ENCODE measurements around the gene ZFYVE26.
A peak's percentile ranks its signal among the peaks of the same experiment; 100 is the strongest.
"Not testable (repeated sequence)": the region's sequence is repeated elsewhere in the genome, so short reads cannot be mapped to it uniquely, and the experiment has no call there.

ZFYVE26 gene

DNA sequence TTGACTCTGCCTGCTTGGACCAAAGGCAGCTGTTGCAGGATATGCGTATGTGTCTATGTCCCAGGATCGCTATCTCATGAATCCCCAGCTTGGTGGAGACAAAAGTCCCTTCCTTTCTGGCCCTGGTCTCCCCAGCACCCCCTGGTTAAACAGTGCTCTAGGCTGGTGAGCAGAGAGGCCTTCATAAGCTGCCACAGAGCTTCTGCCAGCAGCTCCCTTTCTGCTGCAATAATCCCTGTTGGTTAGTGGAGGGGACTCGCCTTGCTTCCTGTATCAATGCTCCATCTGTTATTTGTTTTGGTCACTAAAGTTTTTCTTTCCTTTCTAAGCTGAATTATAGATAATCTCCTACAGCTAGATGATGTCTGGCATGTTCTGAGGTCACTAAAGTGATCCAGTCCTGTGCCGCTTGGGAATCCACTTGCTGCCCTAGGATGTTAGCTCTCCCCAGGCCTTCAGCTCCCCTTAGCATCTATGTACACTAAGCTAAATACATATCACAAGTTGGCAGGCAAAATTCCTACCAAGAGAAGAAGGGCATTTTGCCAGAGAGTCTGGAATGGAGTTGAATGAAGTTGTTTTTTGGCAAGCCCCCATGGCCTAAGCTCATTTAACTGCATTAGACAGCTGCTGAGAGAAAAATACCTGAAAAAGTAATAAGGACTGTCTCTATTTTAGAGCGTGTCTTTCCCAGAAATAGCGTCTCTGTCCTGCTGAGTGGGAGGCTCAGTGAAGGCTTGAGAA is 66.9 kb downstream of the ZFYVE26 start:
- DNase-seq: no peak

DNA sequence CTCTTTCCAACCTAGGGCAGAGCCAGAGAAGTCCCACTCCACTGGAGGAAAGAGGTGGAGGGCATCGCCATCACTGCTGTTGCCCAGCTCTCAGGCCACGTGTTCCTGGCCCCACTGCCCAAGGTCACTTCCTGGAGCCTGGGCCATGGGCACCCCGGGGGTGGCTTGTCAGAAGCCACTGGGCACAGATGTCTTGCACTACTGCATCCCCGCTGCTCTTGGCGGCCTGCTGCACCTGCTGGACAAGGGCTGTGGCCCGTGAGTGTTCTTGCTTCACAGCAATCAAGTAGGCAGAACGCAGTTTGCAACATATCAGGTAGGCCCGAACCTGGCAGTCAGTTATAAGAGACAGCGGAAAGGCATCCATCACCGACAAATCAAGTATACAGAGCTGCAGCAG is 68.1 kb downstream of the ZFYVE26 start:
- no peak for DNase-seq

DNA sequence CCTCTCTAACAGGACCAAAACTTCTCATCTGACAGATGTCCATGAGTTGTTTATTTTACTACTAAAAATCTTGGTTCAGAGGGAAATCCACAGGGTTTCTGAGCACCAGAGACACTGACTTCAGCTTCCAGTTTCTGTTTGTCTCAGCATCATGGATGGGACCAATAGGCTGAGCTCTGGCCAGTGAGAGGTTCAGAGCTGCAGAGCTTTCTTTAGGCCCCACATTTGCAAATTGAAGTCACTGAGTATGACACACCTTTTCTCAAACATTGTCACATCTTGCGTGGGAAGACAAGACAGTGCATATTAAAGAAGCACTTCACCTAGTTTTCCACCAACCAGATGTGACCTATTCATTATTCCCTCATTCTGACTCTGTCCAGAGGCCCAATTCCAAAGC is 69.5 kb downstream of the ZFYVE26 start:
- no peak for DNase-seq

DNA sequence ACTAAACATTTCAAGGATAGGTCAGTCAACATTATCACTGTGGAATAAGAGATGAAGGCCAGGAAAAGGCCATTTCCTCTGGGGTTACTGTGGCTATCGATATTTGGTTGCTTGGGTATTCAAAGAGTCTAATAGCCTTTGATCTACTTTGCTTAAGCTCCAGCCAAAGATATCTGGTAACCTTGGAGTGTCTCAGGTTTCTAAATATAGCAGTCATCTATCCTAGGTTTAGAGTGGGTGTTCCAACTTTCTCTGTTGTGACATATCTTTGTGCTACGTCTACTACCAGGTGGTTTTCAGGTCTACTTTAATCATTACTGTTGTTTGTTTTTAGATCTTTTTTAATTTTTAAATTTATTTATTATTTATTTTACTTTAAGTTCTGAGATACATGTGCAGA is 72.3 kb downstream of the ZFYVE26 start:
- no peak for DNase-seq

DNA sequence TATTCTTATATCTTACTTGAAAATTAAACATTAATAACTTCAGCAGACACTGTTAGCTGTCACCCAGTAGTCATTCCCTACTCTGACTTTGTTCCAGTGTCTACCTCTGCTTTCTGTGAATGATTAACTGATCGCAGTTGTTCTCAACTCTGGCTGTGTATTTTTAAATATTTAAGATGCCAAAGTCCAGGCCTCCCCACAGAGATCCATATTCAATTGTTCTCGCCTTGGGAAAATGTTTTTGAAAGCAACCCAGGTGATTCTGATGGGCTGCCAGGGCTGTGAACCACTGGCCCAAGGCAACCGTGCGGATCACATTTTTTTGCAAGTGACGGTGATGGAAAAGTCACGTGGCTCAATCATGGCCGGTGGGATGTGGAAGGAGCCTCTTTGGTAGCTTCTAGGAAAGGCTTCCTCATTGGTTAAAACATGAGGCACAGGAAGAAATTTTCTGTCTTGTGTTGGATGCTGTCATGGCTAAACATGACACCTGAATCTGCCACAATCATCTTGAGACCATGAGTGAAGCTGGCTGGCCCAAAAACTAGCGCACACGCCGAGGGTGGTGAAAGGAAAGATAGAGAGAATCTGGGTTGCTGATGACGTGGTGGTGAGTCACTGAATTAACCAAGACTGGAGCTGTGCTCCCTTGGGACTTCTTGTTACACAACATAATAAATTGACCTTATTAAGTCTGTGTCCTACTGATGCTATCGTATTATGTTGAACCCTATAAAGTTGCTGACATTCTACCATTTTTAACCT is 77.5 kb downstream of the ZFYVE26 start:
- DNase-seq: peak; percentile 23 to 34

DNA sequence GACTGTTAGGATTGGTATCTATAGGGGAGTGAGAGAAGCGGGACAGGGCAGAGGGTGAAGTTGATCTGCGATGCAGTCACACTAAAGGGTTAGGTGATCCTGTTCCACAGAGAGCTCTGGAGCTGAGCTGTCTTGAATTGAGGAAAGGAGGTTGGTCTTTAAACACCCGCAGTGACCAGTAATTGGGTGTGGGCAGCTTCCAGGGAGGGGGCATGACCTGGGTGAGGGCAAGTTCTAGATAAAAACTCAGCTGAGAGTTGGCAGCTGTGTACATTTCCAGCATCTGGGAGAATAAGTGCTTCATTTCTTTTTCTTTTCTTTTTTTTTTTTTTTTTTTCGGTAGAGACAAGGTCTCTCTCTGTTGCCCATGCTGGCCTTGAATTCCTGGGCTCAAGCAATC is 79.6 kb downstream of the ZFYVE26 start:
- no peak for DNase-seq

DNA sequence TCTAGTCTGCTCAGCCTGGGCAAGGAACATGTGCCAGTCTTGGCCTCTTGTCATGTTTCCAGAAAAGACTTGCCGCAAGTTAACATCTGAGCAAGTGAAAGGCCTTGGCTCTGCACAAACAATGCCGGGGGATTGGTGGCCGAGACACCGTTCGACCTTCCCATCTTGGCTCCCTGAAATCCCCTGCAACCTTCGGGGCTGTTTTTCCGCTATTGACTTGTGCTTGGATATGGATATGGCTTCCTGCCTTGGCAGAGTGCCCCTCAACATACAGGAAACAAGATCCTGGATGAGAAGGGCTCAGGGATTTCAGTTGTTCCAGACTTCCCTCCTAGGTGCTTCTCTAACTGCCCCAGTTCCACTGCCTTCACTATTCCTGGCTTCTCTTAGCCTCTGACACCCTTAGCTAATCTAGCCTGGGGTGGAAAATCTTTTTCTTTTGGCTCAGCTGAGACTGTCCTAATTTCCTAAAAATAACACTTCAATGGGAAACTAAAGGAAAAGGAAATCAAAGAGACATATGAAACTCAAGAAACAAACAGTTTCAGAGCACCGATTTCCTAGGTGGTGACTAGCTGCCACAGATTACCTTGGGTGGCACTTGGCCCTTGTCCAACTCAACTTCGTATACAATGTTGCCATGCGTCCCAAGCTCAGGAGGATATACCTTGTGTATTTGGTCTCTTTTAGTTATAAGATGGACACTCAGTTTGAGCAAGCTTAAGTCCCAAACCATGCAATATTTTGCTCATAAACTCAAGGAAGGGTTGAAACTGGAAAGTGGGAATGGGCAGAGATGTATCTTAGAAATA is 80.8 kb downstream of the ZFYVE26 start:
- DNase-seq: no peak

DNA sequence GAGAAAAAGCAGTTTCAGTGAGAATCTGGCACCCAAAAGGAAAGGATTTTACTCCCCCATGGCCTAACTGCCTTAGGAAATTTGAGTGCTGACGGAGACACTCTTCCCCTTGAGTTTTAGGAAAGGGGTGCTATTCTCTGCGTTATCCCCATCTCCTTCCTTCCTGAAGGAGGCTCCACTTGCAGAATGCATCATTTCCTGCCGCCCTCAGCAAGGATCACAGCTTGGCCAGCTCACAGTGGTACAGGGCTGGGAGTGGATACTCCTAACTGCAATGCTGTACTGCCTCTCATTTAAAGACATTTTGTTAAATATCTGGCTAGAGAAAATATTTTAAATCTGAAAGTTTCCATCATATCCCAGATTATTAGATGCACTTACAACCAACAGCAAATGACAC is 81.7 kb downstream of the ZFYVE26 start:
- no peak for DNase-seq

DNA sequence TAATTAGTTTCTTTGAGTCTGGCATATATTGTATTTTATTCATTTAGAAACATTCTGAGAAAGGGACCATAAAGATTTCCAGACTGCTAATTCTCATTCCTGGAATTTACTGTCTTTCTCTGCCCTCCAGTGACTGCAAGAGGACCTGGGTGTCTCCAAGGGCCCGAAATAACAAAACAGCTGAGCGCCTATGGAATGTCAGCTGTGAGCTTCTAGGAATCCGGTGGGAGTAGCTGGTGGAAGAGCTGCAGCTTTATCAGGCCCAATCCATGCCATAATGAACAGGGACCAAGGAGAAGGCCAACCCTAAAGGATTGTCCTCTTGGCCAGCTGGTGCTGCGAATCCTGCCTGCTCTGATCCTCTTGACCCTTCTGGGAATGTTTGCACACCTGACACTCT is 82.8 kb downstream of the ZFYVE26 start:
- no peak for DNase-seq

DNA sequence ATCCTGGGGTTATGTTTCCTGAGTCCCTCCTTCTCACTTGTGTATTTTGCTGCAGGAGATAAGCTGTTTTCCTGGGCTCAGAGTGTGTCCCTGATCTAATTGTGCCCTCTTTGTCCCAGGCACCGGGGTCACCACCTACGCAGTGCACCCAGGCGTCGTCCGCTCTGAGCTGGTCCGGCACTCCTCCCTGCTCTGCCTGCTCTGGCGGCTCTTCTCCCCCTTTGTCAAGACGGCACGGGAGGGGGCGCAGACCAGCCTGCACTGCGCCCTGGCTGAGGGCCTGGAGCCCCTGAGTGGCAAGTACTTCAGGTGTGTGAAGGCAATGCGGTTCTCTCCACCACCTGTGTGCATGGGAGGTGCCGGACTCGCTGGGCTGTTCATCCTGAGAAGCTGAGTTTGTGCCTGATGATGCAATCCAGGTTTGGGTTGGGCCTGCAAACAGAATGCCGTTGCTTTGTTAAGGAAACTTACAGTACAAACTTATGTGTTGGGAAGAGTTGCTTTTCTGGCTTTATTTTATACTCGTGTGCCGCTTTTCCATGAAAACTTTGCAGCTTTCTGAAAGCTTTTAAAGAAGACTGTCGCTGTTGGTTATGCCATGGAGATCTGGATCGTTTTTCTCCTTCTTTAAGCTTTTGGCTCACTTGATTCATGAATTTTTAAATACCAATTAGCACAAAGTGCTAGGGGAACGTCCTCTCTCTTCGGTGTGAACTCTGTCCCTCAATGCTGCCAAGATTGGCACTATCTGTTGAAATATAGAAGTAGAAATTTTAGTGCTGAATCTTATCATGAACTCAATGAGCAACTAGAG is 87.1 kb downstream of the ZFYVE26 start:
- no peak for DNase-seq

DNA sequence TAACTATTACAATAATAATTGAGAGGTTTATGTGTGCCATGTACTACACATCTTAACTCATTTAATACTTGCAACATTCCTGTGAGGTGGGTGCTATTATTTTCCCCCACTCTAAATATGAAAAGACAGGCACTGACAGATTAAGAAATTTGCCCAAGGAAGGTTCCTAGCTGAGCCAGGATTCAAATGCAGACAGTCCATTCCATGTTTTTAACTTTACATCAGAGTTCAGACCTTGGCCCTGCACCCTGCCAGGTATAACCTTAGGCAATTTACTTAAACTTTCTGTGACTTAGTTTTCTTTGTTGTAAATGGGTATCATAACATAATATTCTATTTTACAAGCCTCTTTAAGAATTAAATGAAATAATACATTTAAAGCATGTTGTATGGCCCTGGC is 88.1 kb downstream of the ZFYVE26 start:
- no peak for DNase-seq

DNA sequence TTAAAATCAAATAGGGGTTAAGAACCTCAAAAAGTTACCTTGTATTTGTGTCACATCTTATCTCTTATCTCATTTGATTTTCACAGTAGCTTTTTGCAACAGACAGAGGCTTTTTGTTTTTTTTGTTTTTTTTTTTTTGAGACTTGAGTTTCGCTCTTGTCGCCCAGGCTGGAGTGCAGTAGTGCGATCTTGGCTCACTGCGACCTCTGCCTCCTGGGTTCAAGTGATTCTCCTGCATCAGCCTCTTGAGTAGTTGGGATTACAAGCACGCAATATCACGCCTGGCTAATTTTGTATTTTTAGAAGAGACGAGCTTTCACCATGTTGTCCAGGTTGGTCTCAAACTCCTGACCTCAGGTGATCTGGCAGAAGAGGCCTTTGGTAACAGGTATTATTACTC is 89.0 kb downstream of the ZFYVE26 start:
- DNase-seq: no peak

DNA sequence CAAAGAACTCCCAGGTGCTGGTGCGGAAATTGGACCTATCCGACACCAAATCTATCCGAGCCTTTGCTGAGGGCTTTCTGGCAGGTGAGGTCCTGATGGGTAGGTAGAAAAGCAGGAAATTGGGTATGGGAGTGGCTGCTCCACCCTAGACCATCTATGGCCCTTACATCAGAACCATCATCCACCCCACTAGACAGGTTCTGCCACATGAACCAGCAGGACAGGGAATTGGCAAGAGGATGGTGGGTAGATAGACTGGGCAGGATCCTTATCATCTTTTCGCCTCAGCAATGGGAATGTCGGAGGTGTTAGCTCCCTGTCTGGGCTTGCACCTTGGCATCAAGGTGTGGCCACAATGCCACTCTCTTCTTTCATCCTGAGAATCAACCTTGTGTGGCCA is 91.2 kb downstream of the ZFYVE26 start:
- DNase-seq: no peak

DNA sequence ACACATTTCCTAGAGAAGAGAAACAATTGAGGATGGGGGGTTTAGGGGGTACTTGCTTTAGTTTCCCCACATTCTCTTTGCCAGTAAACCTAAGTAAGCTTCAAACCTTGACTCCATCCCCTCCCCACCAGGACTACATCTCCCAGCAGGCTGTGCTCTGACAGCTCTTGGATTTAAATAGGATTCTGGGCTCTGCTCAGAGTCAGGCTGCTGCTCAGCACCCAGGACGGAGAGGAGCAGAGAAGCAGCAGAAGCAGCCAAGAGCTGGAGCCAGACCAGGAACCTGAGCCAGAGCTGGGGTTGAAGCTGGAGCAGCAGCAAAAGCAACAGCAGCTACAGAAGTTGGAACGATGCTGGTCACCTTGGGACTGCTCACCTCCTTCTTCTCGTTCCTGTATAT is 94.1 kb downstream of the ZFYVE26 start:
- DNase-seq: no peak

DNA sequence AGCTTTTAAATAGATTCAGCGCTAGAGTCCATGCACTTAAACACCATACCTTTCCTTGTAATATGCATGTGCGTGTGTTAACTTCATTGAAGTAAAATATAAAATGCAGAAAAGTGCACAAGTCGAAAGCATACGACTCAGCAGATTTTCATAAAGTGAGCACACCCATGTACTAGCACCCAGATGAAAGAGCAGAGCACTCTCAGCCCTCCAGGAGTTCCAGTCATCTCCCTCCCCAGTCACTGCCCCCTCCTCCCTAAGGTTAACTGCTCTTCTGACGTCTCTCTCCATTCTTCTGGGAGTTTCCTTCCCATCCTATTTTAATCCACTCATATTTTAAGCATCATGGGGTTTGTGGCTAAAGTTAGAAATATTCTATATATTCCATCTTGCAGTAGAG is 94.5 kb downstream of the ZFYVE26 start:
- DNase-seq: no peak

DNA sequence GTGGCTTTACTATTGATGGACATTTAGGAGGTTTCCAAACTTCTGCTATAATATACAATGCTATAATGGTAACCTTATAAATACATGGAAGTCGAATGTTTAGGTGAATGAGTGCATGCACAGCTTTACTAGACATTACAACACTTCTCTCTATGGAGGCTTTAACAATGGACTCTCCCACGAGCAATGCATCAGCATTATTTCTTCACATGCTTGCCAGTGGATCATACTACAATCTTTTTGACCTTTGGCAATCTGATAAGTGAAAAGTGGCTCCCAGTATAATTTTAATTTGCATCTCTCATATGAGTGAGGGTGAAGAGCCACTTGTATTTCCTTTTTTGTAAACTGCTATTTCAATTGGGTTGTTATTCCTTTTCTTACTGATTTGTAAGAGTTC is 96.5 kb downstream of the ZFYVE26 start:
- DNase-seq: peak in 1 of 2 donors; percentile 18

DNA sequence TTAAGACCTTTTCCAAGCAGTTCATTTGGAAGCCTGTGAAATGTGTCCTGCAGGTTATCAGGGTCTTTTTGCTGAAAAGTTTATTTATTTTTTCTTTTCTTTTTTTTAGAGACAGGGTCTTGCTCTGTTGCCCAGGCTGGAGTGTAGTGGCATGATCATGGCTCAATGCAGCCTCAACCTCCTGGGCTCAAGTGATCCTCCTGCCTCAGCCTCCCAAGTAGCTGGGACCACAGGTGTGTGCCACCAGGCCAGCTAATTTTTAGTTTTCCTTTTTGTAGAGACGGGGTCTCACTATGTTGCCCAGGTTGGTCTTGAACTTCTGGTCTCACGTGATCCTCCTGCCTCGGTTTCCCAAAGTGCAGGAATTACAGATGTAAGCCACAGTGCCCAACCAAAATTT is 97.0 kb downstream of the ZFYVE26 start:
- not testable (repeated sequence) for DNase-seq

DNA sequence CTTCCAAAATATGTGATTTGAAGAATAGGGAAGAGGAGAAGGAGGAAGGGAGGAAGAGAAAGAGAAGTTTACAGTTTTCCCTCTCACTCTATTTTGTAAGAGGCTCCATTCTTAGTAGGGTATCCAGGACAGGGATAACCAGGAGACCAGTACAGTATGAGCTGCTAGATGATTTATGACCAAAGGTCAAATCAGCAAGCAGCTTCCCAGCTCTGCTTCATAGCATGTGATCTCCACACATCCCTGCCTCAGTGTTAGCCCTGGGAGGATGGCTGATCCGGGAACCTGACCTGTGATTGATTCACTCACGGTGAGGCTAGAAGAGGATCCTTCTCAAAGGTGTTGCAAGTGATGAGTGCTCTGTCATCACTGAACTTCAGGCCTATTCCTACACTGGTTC is 98.1 kb downstream of the ZFYVE26 start:
- DNase-seq: no peak

DNA sequence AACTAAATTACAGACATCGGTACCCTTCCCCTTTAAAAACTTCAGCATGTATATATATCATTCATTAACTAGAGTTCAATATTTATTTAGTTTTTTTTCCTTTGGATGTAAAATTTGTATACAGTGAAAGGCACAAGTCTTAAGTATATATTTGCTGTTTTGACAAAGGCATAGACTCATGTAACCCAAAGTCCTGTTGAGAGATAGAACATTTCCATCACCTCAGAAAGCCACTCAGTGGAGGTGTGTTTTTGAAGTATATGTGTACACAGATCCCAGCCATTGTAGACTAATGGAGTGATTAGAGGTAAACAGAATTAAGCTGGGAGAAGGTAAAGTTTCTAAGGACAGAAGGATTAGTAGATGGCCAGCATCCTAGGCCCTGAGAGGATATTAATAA is 99.3 kb downstream of the ZFYVE26 start:
- no peak for DNase-seq

DNA sequence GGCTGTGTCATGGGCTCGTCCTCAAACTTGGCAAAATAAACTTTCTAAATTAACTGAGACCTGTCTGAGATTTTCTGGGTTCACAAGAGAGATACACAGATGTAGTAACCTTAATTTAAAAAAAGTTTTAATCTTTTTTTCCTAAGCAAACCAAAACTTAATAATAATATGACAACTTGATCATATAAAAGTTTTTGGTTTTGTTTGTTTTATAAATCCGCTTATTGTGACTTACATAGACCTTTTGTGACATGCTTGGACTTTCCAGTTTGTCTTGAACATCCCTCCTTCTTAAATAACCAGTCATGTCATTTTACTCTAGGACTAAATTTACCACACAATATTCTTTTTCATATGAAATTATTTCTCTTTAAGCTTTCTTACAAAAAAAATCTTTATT is 106.2 kb downstream of the ZFYVE26 start:
- no peak for DNase-seq

DNA sequence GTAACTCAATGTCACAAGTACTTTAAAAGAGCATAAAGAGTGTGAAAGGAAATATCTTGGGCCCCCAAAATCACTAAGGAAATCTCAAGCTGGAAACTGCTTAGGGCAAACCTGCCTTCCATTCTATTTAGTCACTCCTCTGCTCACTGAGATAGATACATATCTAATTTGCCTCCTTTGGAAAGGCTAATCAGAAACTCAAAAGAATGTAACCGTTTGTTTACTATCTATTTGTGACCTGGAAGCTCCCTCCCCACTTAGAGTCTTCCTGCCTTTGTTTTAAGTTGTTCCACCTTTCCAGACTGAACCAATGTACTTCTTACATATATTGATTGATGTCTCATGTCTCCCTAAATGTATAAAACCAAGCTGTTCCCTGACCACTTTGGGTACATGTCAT is 106.6 kb downstream of the ZFYVE26 start:
- not testable (repeated sequence) for DNase-seq

DNA sequence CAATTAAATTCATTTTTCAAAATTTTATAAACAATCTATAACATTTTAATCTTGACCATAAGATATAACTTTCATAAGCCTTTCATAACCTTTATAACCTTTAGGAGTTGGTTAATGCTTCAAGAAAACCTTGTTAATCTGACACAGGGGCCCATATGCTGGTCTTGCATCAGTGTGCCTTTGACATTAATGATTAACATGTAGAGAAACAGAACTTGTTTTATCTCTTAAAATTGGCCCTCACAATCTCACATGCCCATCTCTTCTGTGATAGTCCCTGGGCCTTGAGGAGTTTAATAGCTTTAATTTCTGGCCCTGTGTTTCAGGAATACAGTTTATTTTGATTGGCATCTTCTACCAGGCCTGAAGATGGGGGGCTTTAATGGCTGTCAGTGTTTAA is 107.0 kb downstream of the ZFYVE26 start:
- DNase-seq: not testable (repeated sequence)

DNA sequence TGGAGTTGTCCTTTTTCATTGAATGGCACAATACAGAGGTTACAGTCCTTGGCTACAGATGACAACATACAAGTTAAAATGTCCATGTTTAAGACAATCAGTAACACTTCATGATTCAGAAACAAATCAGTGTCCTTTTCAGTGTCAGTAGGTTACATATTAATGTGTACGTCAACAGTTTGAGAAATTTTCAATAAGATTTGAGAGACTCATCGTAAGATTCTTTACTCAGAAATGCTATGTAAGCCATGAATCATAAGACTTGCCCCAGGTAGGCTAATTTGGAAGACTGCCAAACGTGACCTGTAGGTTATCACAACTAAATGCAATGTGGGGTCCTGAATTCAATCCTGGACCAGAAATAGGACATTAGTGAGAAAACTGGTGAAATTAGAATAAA is 111.2 kb downstream of the ZFYVE26 start:
- DNase-seq: no peak

Measured in inflammatory macrophage treated with lipopolysaccharide for 1 hour (primary cell).